ENCODE results near the gene SP110.

SP110 gene

GRCh38 chr2:230162981-230163380, 56.8 kb downstream of the SP110 start:
- H3K4me3 ChIP-seq (ENCODE audit: low read length), result no peak overlapping the region
- H3K27me3 ChIP-seq (ENCODE audit: control insufficient read depth, insufficient read depth, low read length), result no peaks in the 10 kb centered on the region
- no peaks in the 10 kb centered on the region for H3K36me3 ChIP-seq (ENCODE audit: control insufficient read depth, low read depth, low read length)
- no peaks in the 10 kb centered on the region for H3K9me3 ChIP-seq (ENCODE audit: control insufficient read depth, low read depth, low read length)
- no peak overlapping the region for H3K9ac ChIP-seq (ENCODE audit: low read length)
- H3K4me1 ChIP-seq (ENCODE audit: control insufficient read depth, low read depth, low read length), result peaks cover 4% of the 10 kb centered on the region
- H3K27ac ChIP-seq (ENCODE audit: low read length), result no peak overlapping the region

GRCh38 chr2:230161184-230161583, 58.6 kb downstream of the SP110 start:
- Histone ChIP-seq H3K4me1 (ENCODE audit: control insufficient read depth, low read depth, low read length) (peaks cover 4% of the 10 kb centered on the region), H3K9me3 (ENCODE audit: control insufficient read depth, low read depth, low read length) (no peaks in the 10 kb centered on the region), H3K36me3 (ENCODE audit: control insufficient read depth, low read depth, low read length) (no peaks in the 10 kb centered on the region), H3K27ac (ENCODE audit: low read length) (no peak overlapping the region), H3K27me3 (ENCODE audit: control insufficient read depth, insufficient read depth, low read length) (no peaks in the 10 kb centered on the region), H3K4me3 (ENCODE audit: low read length) (no peak overlapping the region), H3K9ac (ENCODE audit: low read length) (no peak overlapping the region)

- no peaks in the 10 kb centered on the region for H3K27me3 ChIP-seq (ENCODE audit: control insufficient read depth, insufficient read depth, low read length)
- no peak overlapping the region for H3K4me3 ChIP-seq (ENCODE audit: low read length)
- no peak overlapping the region for H3K27ac ChIP-seq (ENCODE audit: low read length)
- H3K9me3 ChIP-seq (ENCODE audit: control insufficient read depth, low read depth, low read length), result no peaks in the 10 kb centered on the region
- H3K4me1 ChIP-seq (ENCODE audit: control insufficient read depth, low read depth, low read length), result peaks cover 4% of the 10 kb centered on the region
- no peak overlapping the region for H3K9ac ChIP-seq (ENCODE audit: low read length)
- H3K36me3 ChIP-seq (ENCODE audit: control insufficient read depth, low read depth, low read length), result no peaks in the 10 kb centered on the region
Measured at GRCh38 chr2:230160112-230160660, 59.6 kb downstream of the SP110 start.

- Histone ChIP-seq H3K27ac (ENCODE audit: low read length) (no peak overlapping the region), H3K9ac (ENCODE audit: low read length) (no peak overlapping the region), H3K9me3 (ENCODE audit: control insufficient read depth, low read depth, low read length) (no peaks in the 10 kb centered on the region), H3K4me1 (ENCODE audit: control insufficient read depth, low read depth, low read length) (peaks cover 4% of the 10 kb centered on the region), H3K36me3 (ENCODE audit: control insufficient read depth, low read depth, low read length) (no peaks in the 10 kb centered on the region), H3K27me3 (ENCODE audit: control insufficient read depth, insufficient read depth, low read length) (no peaks in the 10 kb centered on the region), H3K4me3 (ENCODE audit: low read length) (no peak overlapping the region)
Measured at GRCh38 chr2:230158468-230158867, 61.3 kb downstream of the SP110 start.

GRCh38 chr2:230156782-230157699, 62.7 kb downstream of the SP110 start:
- no peak overlapping the region for H3K4me3 ChIP-seq (ENCODE audit: low read length)
- H3K27ac ChIP-seq (ENCODE audit: low read length), result no peak overlapping the region
- H3K4me1 ChIP-seq (ENCODE audit: control insufficient read depth, low read depth, low read length), result peaks cover 4% of the 10 kb centered on the region
- no peaks in the 10 kb centered on the region for H3K36me3 ChIP-seq (ENCODE audit: control insufficient read depth, low read depth, low read length)
- H3K9me3 ChIP-seq (ENCODE audit: control insufficient read depth, low read depth, low read length), result no peaks in the 10 kb centered on the region
- no peak overlapping the region for H3K9ac ChIP-seq (ENCODE audit: low read length)
- H3K27me3 ChIP-seq (ENCODE audit: control insufficient read depth, insufficient read depth, low read length), result no peaks in the 10 kb centered on the region

GRCh38 chr2:230155359-230155758, 64.4 kb downstream of the SP110 start:
- Histone ChIP-seq H3K27me3 (ENCODE audit: control insufficient read depth, insufficient read depth, low read length) (no peaks in the 10 kb centered on the region), H3K9ac (ENCODE audit: low read length) (no peak overlapping the region), H3K9me3 (ENCODE audit: control insufficient read depth, low read depth, low read length) (no peaks in the 10 kb centered on the region), H3K4me1 (ENCODE audit: control insufficient read depth, low read depth, low read length) (peaks cover 4% of the 10 kb centered on the region), H3K36me3 (ENCODE audit: control insufficient read depth, low read depth, low read length) (no peaks in the 10 kb centered on the region), H3K4me3 (ENCODE audit: low read length) (no peak overlapping the region), H3K27ac (ENCODE audit: low read length) (no peak overlapping the region)

- H3K27me3 ChIP-seq (ENCODE audit: control insufficient read depth, insufficient read depth, low read length), result no peaks in the 10 kb centered on the region
- H3K4me3 ChIP-seq (ENCODE audit: low read length), result no peak overlapping the region
- no peak overlapping the region for H3K27ac ChIP-seq (ENCODE audit: low read length)
- H3K36me3 ChIP-seq (ENCODE audit: control insufficient read depth, low read depth, low read length), result no peaks in the 10 kb centered on the region
- H3K9me3 ChIP-seq (ENCODE audit: control insufficient read depth, low read depth, low read length), result no peaks in the 10 kb centered on the region
- no peaks in the 10 kb centered on the region for H3K4me1 ChIP-seq (ENCODE audit: control insufficient read depth, low read depth, low read length)
- no peak overlapping the region for H3K9ac ChIP-seq (ENCODE audit: low read length)
Measured at GRCh38 chr2:230153390-230153976, 66.3 kb downstream of the SP110 start.

- Histone ChIP-seq H3K9ac (ENCODE audit: low read length) (no peak overlapping the region), H3K4me3 (ENCODE audit: low read length) (no peak overlapping the region), H3K4me1 (ENCODE audit: control insufficient read depth, low read depth, low read length) (no peaks in the 10 kb centered on the region), H3K27ac (ENCODE audit: low read length) (no peak overlapping the region), H3K27me3 (ENCODE audit: control insufficient read depth, insufficient read depth, low read length) (no peaks in the 10 kb centered on the region), H3K36me3 (ENCODE audit: control insufficient read depth, low read depth, low read length) (no peaks in the 10 kb centered on the region), H3K9me3 (ENCODE audit: control insufficient read depth, low read depth, low read length) (no peaks in the 10 kb centered on the region)
Measured at GRCh38 chr2:230152334-230152733, 67.5 kb downstream of the SP110 start.

GRCh38 chr2:230144355-230144754, 75.4 kb downstream of the SP110 start:
- peaks cover 3% of the 10 kb centered on the region for H3K9me3 ChIP-seq (ENCODE audit: control insufficient read depth, low read depth, low read length)
- H3K27me3 ChIP-seq (ENCODE audit: control insufficient read depth, insufficient read depth, low read length), result no peaks in the 10 kb centered on the region
- no peak overlapping the region for H3K27ac ChIP-seq (ENCODE audit: low read length)
- H3K9ac ChIP-seq (ENCODE audit: low read length), result no peak overlapping the region
- no peak overlapping the region for H3K4me3 ChIP-seq (ENCODE audit: low read length)
- no peaks in the 10 kb centered on the region for H3K36me3 ChIP-seq (ENCODE audit: control insufficient read depth, low read depth, low read length)
- H3K4me1 ChIP-seq (ENCODE audit: control insufficient read depth, low read depth, low read length), result no peaks in the 10 kb centered on the region

GRCh38 chr2:230140667-230141066, 79.1 kb downstream of the SP110 start:
- no peaks in the 10 kb centered on the region for H3K4me1 ChIP-seq (ENCODE audit: control insufficient read depth, low read depth, low read length)
- H3K27me3 ChIP-seq (ENCODE audit: control insufficient read depth, insufficient read depth, low read length), result no peaks in the 10 kb centered on the region
- no peaks in the 10 kb centered on the region for H3K36me3 ChIP-seq (ENCODE audit: control insufficient read depth, low read depth, low read length)
- H3K4me3 ChIP-seq (ENCODE audit: low read length), result no peak overlapping the region
- H3K27ac ChIP-seq (ENCODE audit: low read length), result no peak overlapping the region
- peaks cover 3% of the 10 kb centered on the region for H3K9me3 ChIP-seq (ENCODE audit: control insufficient read depth, low read depth, low read length)
- H3K9ac ChIP-seq (ENCODE audit: low read length), result no peak overlapping the region

GRCh38 chr2:230137902-230138539, 81.8 kb downstream of the SP110 start:
- H3K36me3 ChIP-seq (ENCODE audit: control insufficient read depth, low read depth, low read length), result no peaks in the 10 kb centered on the region
- no peak overlapping the region for H3K9ac ChIP-seq (ENCODE audit: low read length)
- no peaks in the 10 kb centered on the region for H3K4me1 ChIP-seq (ENCODE audit: control insufficient read depth, low read depth, low read length)
- H3K4me3 ChIP-seq (ENCODE audit: low read length), result no peak overlapping the region
- peaks cover 3% of the 10 kb centered on the region for H3K9me3 ChIP-seq (ENCODE audit: control insufficient read depth, low read depth, low read length)
- H3K27me3 ChIP-seq (ENCODE audit: control insufficient read depth, insufficient read depth, low read length), result no peaks in the 10 kb centered on the region
- H3K27ac ChIP-seq (ENCODE audit: low read length), result no peak overlapping the region
